ENCODE measurements around the gene ASCC1.

DNA sequence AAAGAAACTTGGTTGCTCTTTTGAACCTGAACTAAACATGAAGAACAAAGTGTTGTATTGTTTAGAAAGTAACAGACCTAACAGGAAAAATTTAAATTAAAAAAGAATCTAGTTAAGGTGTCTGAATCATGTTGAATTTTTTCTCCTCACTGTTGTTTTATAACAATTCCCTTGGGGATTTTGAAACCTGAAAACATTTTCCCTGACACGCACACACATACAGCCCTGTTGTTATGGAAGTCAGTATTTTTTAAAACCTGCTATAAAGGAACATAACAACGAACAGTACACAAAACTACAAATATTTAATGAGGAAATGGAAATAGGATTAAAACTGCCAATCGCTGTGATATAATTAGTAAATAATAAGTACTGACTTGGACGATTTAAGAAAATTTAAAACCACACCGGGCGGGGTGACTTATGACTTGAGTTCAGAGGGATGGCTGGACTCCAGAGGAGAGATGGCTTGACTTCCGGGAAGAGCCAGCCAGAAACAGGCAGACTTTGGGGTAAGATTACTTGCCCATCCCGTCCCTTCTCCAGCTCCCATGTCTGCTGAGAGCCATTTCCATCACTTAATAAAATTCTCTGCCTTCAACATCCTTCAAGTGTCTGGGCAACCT, 111.5 kb downstream of the ASCC1 start:
- TF ChIP-seq, protein P1, sequence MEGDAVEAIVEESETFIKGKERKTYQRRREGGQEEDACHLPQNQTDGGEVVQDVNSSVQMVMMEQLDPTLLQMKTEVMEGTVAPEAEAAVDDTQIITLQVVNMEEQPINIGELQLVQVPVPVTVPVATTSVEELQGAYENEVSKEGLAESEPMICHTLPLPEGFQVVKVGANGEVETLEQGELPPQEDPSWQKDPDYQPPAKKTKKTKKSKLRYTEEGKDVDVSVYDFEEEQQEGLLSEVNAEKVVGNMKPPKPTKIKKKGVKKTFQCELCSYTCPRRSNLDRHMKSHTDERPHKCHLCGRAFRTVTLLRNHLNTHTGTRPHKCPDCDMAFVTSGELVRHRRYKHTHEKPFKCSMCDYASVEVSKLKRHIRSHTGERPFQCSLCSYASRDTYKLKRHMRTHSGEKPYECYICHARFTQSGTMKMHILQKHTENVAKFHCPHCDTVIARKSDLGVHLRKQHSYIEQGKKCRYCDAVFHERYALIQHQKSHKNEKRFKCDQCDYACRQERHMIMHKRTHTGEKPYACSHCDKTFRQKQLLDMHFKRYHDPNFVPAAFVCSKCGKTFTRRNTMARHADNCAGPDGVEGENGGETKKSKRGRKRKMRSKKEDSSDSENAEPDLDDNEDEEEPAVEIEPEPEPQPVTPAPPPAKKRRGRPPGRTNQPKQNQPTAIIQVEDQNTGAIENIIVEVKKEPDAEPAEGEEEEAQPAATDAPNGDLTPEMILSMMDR (optimal IDR thresholded peaks at IDR 0.05 in 1 of 3, IDR thresholded peaks at IDR 0.05 in 1 of 3, conservative IDR thresholded peaks at IDR 0.05 in 1 of 3; ENCODE audit: extremely low read depth in 1 of 3, insufficient read depth in 2 of 3, low read length in 3 of 3) = no peak
- no peak for TF ChIP-seq EZH2 (IDR thresholded peaks at IDR 0.05; ENCODE audit: low read length)

All from keratinocyte (primary cell).